ENCODE measurements around the gene ANKRD40CL.

ANKRD40CL gene

GRCh38 chr17:50767446-50767845 is at the start of gene ANKRD40CL:
Gene ANKRD40CL (minus strand): TSS chr17:50767518. CDS start chr17:50766913, 605 bp downstream.
- no peak within 1 kb of the TSS for H3K4me3 ChIP-seq (ENCODE audit: low read depth, low read length)
- no peak for TF ChIP-seq CTCF (IDR thresholded peaks at IDR 0.05; ENCODE audit: control insufficient read depth, extremely low read depth, insufficient read depth)
- DNase-seq (ENCODE audit: low read depth) = no peak

- H3K4me3 ChIP-seq (ENCODE audit: low read depth, low read length) = no peak overlapping the region
- TF ChIP-seq CTCF (IDR thresholded peaks at IDR 0.05; ENCODE audit: control insufficient read depth, extremely low read depth, insufficient read depth) = no peak
- no peak for DNase-seq (ENCODE audit: low read depth)
Measured at GRCh38 chr17:50816271-50816670, 49.0 kb upstream of the ANKRD40CL start.

- H3K4me3 ChIP-seq (ENCODE audit: low read depth, low read length) = no peak overlapping the region
- DNase-seq (ENCODE audit: low read depth) = no peak
- no peak for TF ChIP-seq CTCF (IDR thresholded peaks at IDR 0.05; ENCODE audit: control insufficient read depth, extremely low read depth, insufficient read depth)
Measured at GRCh38 chr17:50815400-50815799, 48.1 kb upstream of the ANKRD40CL start.

GRCh38 chr17:50813583-50813982 is 46.3 kb upstream of the ANKRD40CL start:
- TF ChIP-seq CTCF (IDR thresholded peaks at IDR 0.05; ENCODE audit: control insufficient read depth, extremely low read depth, insufficient read depth) = no peak
- no peak overlapping the region for H3K4me3 ChIP-seq (ENCODE audit: low read depth, low read length)
- DNase-seq (ENCODE audit: low read depth) = no peak

- DNase-seq (ENCODE audit: low read depth) = no peak
- no peak overlapping the region for H3K4me3 ChIP-seq (ENCODE audit: low read depth, low read length)
- TF ChIP-seq CTCF (IDR thresholded peaks at IDR 0.05; ENCODE audit: control insufficient read depth, extremely low read depth, insufficient read depth) = no peak
Measured at GRCh38 chr17:50808888-50809287, 41.6 kb upstream of the ANKRD40CL start.

GRCh38 chr17:50808413-50808812 is 41.1 kb upstream of the ANKRD40CL start:
- DNase-seq (ENCODE audit: low read depth) = no peak
- no peak overlapping the region for H3K4me3 ChIP-seq (ENCODE audit: low read depth, low read length)
- TF ChIP-seq CTCF (IDR thresholded peaks at IDR 0.05; ENCODE audit: control insufficient read depth, extremely low read depth, insufficient read depth) = no peak

- TF ChIP-seq CTCF (IDR thresholded peaks at IDR 0.05; ENCODE audit: control insufficient read depth, extremely low read depth, insufficient read depth) = no peak
- no peak overlapping the region for H3K4me3 ChIP-seq (ENCODE audit: low read depth, low read length)
Measured at GRCh38 chr17:50807675-50808074, 40.4 kb upstream of the ANKRD40CL start.

More at GRCh38 chr17:50807675-50808074, 40.4 kb upstream of the ANKRD40CL start:
- no peak for DNase-seq (ENCODE audit: low read depth)
